Smooth muscle cell of the brain vasculature (primary cell): Measurements from ENCODE around the gene TIPIN.
"Not testable (repeated sequence)": the region's sequence is repeated elsewhere in the genome, so short reads cannot be mapped to it uniquely, and the experiment has no call there.

ENCODE experiments used
- DNase-seq: peaks from one replicate; pipeline ENCODE4 v3.0.0-alpha.2; 2012; ENCODE audit warnings: low read depth, low spot score

TIPIN gene

GRCh38 chr15:66356359-66357236 lies at the start of gene TIPIN:
TSS of gene TIPIN (minus strand) at chr15:66356685. CDS start at chr15:66352947, 3,738 bp downstream.
- DNase-seq = peak; percentile 90

GRCh38 chr15:66405615-66406014 lies 49.1 kb upstream of the TIPIN start:
- no peak for DNase-seq

GRCh38 chr15:66405007-66405406 lies 48.5 kb upstream of the TIPIN start:
- no peak for DNase-seq

- DNase-seq = no peak
Observed at GRCh38 chr15:66404532-66404931, 48.0 kb upstream of the TIPIN start.

GRCh38 chr15:66404122-66404521 lies 47.6 kb upstream of the TIPIN start:
- DNase-seq = no peak

- DNase-seq = no peak
Observed at GRCh38 chr15:66403323-66403722, 46.8 kb upstream of the TIPIN start.

- no peak for DNase-seq
Observed at GRCh38 chr15:66402761-66403284, 46.3 kb upstream of the TIPIN start.

- DNase-seq = no peak
Observed at GRCh38 chr15:66401130-66402021, 44.9 kb upstream of the TIPIN start.

GRCh38 chr15:66400351-66400774 lies 43.9 kb upstream of the TIPIN start:
- DNase-seq = no peak

- no peak for DNase-seq
Observed at GRCh38 chr15:66399276-66399675, 42.8 kb upstream of the TIPIN start.

- no peak for DNase-seq
Observed at GRCh38 chr15:66394915-66395314, 38.4 kb upstream of the TIPIN start.

GRCh38 chr15:66394472-66394871 lies 38.0 kb upstream of the TIPIN start:
- no peak for DNase-seq

- not testable (repeated sequence) for DNase-seq
Observed at GRCh38 chr15:66393037-66393436, 36.6 kb upstream of the TIPIN start.

- no peak for DNase-seq
Observed at GRCh38 chr15:66390678-66391077, 34.2 kb upstream of the TIPIN start.

- no peak for DNase-seq
Observed at GRCh38 chr15:66389859-66390381, 33.4 kb upstream of the TIPIN start.

- DNase-seq = no peak
Observed at GRCh38 chr15:66389098-66389858, 32.8 kb upstream of the TIPIN start.

GRCh38 chr15:66388576-66388975 lies 32.1 kb upstream of the TIPIN start:
- DNase-seq = no peak

- DNase-seq = no peak
Observed at GRCh38 chr15:66388043-66388363, 31.5 kb upstream of the TIPIN start.

- DNase-seq = no peak
Observed at GRCh38 chr15:66387163-66388042, 30.9 kb upstream of the TIPIN start.
